Activated CD4-positive, alpha-beta T cell treated with anti-CD3 and anti-CD28 coated beads for 36 hours (primary cell): Measurements from ENCODE around the gene SLC5A10. TPM values are rescaled to one million over a fixed set of nuclear protein-coding genes. Genes with fewer than 3 reads are reported as not detected.
"Not testable (repeated sequence)": the region's sequence is repeated elsewhere in the genome, so short reads cannot be mapped to it uniquely, and the experiment has no call there.

Experiments used
- ATAC-seq: fragments of 200-7000 bp; cut with Tn5 transposase; one replicate; pipeline ENCODE4 v1.10.0; 2021; ENCODE audit warnings: mild to moderate bottlenecking, moderate library complexity
- CTCF ChIA-PET: fragments of 350-600 bp; sonication (Branson Sonifier 250); formaldehyde crosslinking; loops from one replicate; lab custom pipeline; 2021; ENCODE audit warnings: antibody characterized with exemption; lab: Charles Lee
- POLR2A ChIA-PET: fragments of 350-600 bp; sonication (Branson Sonifier 250); formaldehyde crosslinking; loops from one replicate; lab custom pipeline; 2021; ENCODE audit warnings: antibody characterized with exemption, inconsistent platforms; lab: Charles Lee
- DNase-seq: peaks from one replicate; pipeline ENCODE4 v3.0.0-alpha.2; 2020
- H3K27ac Mint-ChIP-seq: one replicate; pipeline ENCODE4 v1.8.0; 2021; ENCODE audit warnings: mixed read lengths
- H3K27me3 Mint-ChIP-seq: one replicate; pipeline ENCODE4 v1.8.0; 2021; ENCODE audit warnings: mixed read lengths
- H3K36me3 Mint-ChIP-seq: one replicate; pipeline ENCODE4 v1.8.0; 2021; ENCODE audit warnings: low read depth, mixed read lengths
- H3K4me1 Mint-ChIP-seq: one replicate; pipeline ENCODE4 v1.8.0; 2021; ENCODE audit warnings: mixed read lengths
- H3K4me3 Mint-ChIP-seq: one replicate; pipeline ENCODE4 v1.8.0; 2021; ENCODE audit warnings: mild to moderate bottlenecking, moderate library complexity, mixed read lengths
- H3K9me3 Mint-ChIP-seq: one replicate; pipeline ENCODE4 v1.8.0; 2021; ENCODE audit warnings: low read depth, mixed read lengths
- intact Hi-C, 2 experiments: fragments of 100-400 bp; cut with DNase I in 1 of 2; cut with micrococcal nuclease in 1 of 2; formaldehyde crosslinking; loops; one replicate each; pipeline versions ENCODE4 v1.14.2 to v1.15.1; 2022 to 2024; cut with DNase I, micrococcal nuclease
- total RNA-seq, 2 experiments: library from RNA; stranded (reverse); gene quantifications; one replicate each; pipeline ENCODE4 v1.2.3, GENCODE V29; 2021

SLC5A10 gene
- total RNA-seq, 2 experiments from 2014 or later, result not detected

DNA sequence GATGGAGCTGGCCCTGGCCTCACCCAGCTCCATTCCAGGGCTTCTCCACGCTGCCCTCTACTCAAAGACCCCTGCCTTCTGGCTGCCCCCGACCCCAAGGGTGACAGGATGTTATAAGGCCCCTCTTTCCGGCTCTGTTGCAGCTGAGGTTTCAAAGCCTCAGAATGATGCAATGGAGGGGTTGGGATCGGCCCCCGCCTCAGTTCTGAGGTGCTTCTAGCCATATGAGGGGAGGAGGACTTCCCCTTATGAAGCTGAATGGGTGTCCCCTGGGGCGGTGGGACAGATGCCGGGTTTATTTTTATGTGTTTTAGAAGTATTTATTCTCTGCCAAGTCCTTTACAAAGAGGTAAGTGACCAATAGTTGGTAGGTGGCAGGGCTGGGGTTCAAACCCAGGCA, 96.9 kb downstream of the SLC5A10 start:
- H3K27ac Mint-ChIP-seq, ATAC-seq, H3K4me1 Mint-ChIP-seq, DNase-seq, CTCF ChIA-PET, H3K27me3 Mint-ChIP-seq, H3K36me3 Mint-ChIP-seq, H3K4me3 Mint-ChIP-seq, H3K9me3 Mint-ChIP-seq, intact Hi-C loops, POLR2A ChIA-PET: not testable (repeated sequence)

DNA sequence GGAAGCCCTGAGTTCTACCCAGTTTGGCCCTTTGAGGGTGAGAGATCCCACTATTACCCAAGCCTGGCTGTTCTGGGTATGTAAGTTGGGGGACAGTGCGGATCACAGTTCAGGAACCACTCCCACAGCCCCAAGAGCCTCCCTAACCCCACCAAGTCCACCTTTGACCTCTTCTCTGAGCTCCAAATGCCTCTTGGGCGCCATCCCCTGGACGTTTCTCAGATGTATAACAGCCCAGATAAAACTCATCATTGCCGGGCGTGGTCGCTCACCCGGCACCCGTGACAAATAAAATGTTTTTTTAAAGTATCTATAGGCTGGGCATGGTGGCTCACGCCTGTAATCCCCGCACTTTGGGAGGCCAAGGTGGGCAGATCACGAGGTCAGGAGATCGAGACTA, 103.5 kb downstream of the SLC5A10 start:
- H3K36me3 Mint-ChIP-seq, CTCF ChIA-PET, H3K9me3 Mint-ChIP-seq, H3K27me3 Mint-ChIP-seq, DNase-seq, H3K4me1 Mint-ChIP-seq, intact Hi-C loops, H3K4me3 Mint-ChIP-seq, POLR2A ChIA-PET, H3K27ac Mint-ChIP-seq: not testable (repeated sequence)
- ATAC-seq, result peak; percentile 94

DNA sequence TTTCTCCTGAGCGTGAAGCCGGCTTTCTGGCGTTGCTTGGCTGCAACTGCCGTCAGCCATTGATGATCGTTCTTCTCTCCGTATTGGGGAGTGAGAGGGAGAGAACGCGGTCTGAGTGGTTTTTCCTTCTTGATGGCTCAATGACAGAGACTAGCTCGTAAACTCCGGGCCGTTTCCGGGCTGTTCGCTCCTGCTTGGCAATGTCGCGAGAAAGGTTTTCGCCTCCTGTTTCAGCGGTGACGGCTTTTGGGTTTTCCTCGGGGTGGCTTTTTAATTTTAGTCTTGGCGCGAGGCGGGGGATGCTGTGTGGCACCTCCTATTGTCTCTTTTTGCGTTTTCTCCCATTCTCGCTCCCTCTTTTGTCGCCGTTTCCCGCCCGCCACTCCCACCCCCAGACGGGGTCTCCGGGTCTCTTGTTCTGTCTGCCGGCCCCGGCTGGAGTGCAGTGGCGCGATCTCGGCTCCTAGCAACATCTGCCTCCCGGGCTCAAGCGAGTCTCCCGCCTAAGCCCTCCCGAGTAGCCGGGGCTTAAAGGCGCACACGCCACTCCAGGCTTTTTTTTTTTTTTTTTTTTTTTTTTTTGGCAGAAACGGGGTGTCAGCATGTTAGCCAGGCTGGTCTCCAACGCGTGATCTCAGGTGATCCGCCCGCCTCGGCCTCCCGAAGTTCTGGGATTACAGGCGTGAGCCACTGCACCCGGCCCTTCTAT, 110.2 kb downstream of the SLC5A10 start:
- H3K27ac Mint-ChIP-seq, POLR2A ChIA-PET, intact Hi-C loops, CTCF ChIA-PET, H3K36me3 Mint-ChIP-seq, H3K27me3 Mint-ChIP-seq, H3K9me3 Mint-ChIP-seq, H3K4me1 Mint-ChIP-seq: not testable (repeated sequence)
- ATAC-seq, result peak; percentile 59
- peak; percentile 91 for DNase-seq
- H3K4me3 Mint-ChIP-seq, result peak overlapping the region; percentile 38

DNA sequence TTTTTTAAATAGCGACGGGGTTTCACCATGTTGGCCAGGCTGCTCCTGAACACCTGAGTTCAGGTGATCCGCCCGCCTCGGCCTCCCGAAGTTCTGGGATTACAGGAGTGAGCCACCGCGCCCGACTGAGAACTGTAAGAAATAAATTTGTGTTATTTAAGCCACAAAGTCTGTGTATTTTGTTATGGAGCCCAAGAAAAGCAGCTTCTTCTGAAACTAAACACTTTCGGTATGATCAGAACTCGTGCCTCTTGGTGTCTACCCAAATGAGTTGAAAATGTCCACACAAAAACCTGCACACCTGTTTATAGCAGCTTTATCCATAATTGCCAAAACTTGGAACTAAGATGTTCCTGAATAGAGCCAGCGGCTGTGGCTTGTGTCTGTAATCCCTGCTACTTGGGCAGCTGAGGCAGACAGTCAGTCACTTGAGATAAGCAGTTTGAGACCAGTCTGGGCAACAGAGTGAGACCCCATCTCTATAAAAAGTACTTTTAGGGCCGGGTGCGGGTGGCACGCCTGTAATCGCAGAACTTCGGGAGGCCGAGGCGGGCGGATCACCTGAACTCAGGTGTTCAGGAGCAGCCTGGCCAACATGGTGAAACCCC, 110.9 kb downstream of the SLC5A10 start:
- DNase-seq, CTCF ChIA-PET, POLR2A ChIA-PET, intact Hi-C loops, H3K9me3 Mint-ChIP-seq, H3K36me3 Mint-ChIP-seq, H3K27me3 Mint-ChIP-seq, H3K4me1 Mint-ChIP-seq, H3K27ac Mint-ChIP-seq, H3K4me3 Mint-ChIP-seq: not testable (repeated sequence)
- peak; percentile 83 for ATAC-seq

DNA sequence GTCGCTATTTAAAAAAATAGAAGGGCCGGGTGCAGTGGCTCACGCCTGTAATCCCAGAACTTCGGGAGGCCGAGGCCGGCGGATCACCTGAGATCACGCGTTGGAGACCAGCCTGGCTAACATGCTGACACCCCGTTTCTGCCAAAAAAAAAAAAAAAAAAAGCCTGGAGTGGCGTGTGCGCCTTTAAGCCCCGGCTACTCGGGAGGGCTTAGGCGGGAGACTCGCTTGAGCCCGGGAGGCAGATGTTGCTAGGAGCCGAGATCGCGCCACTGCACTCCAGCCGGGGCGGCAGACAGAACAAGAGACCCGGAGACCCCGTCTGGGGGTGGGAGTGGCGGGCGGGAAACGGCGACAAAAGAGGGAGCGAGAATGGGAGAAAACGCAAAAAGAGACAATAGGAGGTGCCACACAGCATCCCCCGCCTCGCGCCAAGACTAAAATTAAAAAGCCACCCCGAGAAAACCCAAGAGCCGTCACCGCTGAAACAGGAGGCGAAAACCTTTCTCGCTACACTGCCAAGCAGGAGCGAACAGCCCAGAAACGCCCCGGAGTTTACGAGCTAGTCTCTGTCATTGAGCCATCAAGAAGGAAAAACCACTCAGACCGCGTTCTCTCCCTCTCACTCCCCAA, 111.5 kb downstream of the SLC5A10 start:
- POLR2A ChIA-PET, CTCF ChIA-PET, H3K27me3 Mint-ChIP-seq, H3K9me3 Mint-ChIP-seq, intact Hi-C loops, H3K36me3 Mint-ChIP-seq, H3K4me1 Mint-ChIP-seq: not testable (repeated sequence)
- DNase-seq, result peak; percentile 77
- Mint-ChIP-seq H3K27ac (peak overlapping the region; percentile 51), H3K4me3 (peak overlapping the region; percentile 43)
- peak; percentile 24 for ATAC-seq

DNA sequence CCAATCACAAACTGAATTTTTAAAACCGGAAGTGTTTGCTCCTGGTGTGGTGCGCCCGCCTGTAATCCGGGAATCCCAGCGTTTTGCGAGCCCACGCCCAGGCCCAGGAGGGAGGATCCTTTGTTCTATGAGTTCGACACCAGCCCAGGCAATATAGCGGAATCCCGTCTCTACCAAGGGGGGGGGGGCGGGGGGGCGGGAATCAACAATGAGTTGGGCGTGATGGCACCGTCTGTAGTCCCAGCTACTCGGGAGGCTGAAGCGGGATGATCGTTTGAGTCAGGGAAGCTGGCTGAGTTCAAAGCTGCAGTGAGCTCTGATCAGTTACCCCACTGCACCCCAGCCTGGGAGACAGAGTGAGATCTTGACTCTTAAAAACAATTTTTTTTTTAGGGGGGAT, 112.4 kb downstream of the SLC5A10 start:
- H3K36me3 Mint-ChIP-seq, ATAC-seq, H3K27me3 Mint-ChIP-seq, POLR2A ChIA-PET, CTCF ChIA-PET, intact Hi-C loops, H3K9me3 Mint-ChIP-seq, H3K4me3 Mint-ChIP-seq, H3K4me1 Mint-ChIP-seq: not testable (repeated sequence)
- H3K27ac Mint-ChIP-seq, result peak overlapping the region; percentile 74
- DNase-seq, result peak; percentile 3

DNA sequence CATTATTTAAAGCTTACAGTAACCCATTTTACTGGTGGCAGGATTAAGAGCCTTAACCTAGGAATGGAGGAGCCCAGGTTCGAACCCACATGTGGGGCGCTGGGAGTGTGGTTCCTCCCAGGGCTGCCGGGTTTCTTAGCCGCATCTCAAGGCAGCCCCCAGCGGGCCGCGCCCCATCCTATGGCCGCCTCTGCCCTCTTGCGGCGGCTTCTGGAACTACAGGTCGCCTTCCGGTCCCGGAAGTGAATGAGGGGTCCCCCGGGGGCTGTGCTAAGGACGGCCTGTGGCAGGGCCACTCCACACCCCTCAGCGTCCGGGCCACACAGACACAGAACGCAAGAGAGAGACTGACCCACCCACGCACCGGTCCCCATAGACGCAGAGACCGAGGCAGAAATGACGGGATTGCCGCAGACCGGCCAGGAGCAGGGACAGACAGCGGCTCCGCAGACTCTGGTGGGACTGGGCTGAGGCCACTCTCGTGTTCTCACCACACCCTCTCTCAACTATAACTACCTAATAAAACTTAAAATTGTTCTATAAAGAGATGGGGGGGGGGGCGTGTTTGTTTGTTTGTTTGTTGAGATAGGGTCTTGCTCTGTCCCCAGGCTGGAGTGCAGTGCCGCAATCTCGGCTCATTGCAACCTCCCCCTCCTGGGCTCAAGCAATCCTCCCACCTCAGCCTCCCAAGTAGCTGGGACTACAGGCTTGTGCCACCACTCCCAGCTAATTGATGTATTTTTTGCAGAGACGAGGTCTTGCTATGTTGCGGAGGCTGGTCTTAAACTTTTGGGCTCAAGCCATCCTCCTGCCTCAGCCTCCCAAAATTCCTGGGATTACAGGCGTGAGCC, 118.6 kb downstream of the SLC5A10 start:
- H3K27ac Mint-ChIP-seq, intact Hi-C loops, H3K4me1 Mint-ChIP-seq, H3K4me3 Mint-ChIP-seq, POLR2A ChIA-PET, H3K36me3 Mint-ChIP-seq, DNase-seq, H3K27me3 Mint-ChIP-seq, H3K9me3 Mint-ChIP-seq, CTCF ChIA-PET: not testable (repeated sequence)
- peak; percentile 96 for ATAC-seq

Other genes with a start within 250 kb of the SLC5A10 start
- gene FBXW10, start 208.1 kb upstream of the SLC5A10 start, total RNA-seq, result under 1 TPM; 0.11 to 0.23 TPM
- gene TVP23B, start 171.0 kb upstream of the SLC5A10 start, total RNA-seq, result 10 to 100 TPM; 14.6 to 22.4 TPM
- 10 to 100 TPM; 44.6 to 56.6 TPM for gene PRPSAP2, start 94.0 kb upstream of the SLC5A10 start, total RNA-seq
- gene FAM83G, start 52.6 kb downstream of the SLC5A10 start, total RNA-seq, result 10 to 100 TPM; 11.1 to 14.3 TPM
- 10 to 100 TPM; 10.7 to 11.2 TPM for gene GRAP, start 94.8 kb downstream of the SLC5A10 start, total RNA-seq
- 1 to 10 TPM; 2.9 to 4.0 TPM for gene GRAPL, start 175.4 kb downstream of the SLC5A10 start, total RNA-seq